CD4-positive, alpha-beta T cell treated with Interleukin-12 subunit alpha and Interleukin-12 subunit beta, for 1 hour (primary cell): Measurements from ENCODE around the gene PCGF5.
"Not testable (repeated sequence)": the region's sequence is repeated elsewhere in the genome, so short reads cannot be mapped to it uniquely, and the experiment has no call there.

Experiments used
- DNase-seq: peaks from one replicate; pipeline ENCODE4 v3.0.0-alpha.2; 2020

Gene PCGF5

DNA sequence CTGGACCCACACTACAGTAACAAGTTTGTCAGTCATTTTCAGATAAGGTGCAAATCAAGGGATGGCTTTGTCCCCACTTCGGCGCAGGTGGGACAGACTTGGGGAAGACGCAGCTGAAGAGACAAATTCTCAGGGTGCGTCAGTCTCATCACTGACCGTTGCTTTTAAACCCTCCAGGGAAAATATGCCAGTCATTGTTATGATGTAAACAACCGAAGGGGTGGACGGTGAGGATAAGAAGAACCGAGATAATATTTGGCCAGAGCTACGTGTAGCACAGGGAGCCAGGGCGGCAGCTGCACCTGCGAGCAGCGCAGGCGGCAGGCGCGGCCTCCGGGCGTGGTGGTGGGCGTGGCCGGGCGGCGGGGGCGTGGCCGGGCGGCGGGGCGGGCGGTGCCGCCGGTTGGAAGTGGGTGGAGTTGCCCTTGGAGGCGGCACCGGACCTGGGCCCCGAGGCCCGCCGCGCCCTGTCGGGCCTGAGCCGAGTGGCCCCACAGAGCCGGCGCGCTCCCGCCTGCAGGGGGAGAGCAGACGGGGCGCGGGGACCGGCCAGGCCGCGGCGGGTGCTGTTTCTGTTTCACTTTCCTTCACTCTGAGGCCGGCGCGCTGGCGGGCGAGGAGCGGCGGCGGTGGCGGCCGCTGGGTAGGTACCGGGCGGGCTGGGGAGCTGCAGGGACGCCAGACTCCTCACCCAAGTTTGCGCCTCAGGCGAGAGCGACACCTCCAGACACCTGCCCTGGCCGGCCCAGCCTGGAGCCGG, at the start of gene PCGF5:
TSS of gene PCGF5 (plus strand) at position 470 of the 760 bp plus-strand sequence. CDS start 2,209 bp downstream, outside the sequence.
- peak; percentile 96 for DNase-seq

GRCh38 chr10:91171485-91171884, 49.0 kb upstream of the PCGF5 start:
- DNase-seq = no peak

- DNase-seq = no peak
Measured at GRCh38 chr10:91172348-91172747, 48.1 kb upstream of the PCGF5 start.

DNA sequence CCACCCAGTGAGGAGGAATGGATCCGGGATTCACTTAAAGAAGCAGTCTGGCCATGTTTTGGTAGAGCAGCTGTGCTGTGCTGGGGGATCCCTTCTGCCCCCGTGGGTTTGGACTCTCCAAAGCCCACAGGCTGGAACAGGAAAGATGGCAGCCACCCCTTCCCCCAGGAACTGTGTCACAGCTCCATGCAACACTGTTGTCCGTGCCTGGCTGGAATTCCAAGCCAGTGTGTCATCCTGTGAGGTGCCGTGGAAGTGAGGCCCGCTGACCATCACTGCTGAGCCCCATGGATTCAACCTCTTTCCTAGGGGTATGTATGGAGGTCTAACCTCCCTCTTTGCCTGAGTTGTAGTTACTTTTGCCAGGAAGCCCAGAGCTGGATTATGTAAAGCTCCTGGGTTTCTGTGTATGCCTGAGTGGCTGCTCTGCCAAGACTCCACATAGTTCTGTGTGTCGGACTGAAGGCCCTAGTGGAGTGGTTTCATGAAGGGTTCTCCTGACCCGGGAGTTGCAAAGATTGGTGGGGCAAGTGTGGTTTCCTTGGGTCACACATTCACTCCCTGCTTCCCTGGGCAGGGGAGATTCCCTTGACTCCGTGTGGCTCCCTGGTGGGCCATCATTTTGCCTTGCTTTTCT, 35.1 kb upstream of the PCGF5 start:
- DNase-seq = no peak

- no peak for DNase-seq
Measured at GRCh38 chr10:91187156-91187555, 33.3 kb upstream of the PCGF5 start.

GRCh38 chr10:91188010-91188409, 32.5 kb upstream of the PCGF5 start:
- DNase-seq = not testable (repeated sequence)

DNA sequence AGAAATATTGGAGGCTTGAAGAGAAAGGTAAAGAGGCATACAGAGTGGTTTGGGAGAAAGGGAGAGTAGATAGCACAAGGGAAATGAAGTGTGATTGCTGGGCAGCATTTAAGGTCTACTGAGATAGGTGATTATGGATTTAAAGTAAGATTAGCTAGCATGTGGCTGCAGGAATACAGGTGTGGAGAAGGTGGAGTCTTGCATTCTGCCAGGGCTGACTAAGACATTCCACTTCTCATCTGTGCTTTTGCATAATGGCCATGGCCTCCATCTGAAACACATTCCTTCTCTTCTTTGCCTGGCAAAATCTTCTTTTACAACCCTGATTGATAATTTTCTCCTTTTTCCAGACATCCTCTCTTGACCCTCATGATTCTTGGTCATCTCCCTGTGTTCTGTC, 31.6 kb upstream of the PCGF5 start:
- no peak for DNase-seq

- no peak for DNase-seq
Measured at GRCh38 chr10:91190388-91190870, 30.0 kb upstream of the PCGF5 start.

DNA sequence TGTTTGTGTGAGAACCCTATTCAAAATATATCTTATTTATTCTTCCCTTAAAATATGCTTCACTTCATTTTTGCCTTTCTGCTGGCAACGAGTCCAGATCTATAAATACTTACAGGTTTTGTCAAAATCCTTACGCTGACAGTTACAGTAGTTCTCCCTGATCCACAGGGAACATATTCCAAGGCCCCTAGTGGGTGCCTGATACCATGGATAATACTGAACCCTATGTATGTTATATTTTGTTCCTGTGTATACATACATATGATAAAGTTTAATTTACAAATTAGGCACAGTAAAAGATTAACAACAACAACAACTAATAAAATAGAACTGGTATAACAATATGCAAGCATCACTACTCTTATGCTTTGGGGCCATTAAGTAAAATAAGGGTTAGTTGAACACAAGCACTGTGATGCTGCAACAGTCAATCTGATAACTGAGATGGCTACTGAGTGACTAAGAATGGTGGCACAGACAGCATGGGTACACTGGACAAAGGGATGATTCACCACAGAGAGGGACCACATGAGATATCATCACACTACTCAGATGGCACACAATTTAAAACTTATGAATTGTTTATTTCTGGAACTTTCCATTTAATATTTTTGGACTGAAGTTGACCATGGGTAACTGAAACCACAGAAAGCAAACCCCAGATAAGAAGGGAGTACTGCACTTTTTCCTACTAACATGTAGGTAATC, 29.4 kb upstream of the PCGF5 start:
- DNase-seq = peak; percentile 14

DNA sequence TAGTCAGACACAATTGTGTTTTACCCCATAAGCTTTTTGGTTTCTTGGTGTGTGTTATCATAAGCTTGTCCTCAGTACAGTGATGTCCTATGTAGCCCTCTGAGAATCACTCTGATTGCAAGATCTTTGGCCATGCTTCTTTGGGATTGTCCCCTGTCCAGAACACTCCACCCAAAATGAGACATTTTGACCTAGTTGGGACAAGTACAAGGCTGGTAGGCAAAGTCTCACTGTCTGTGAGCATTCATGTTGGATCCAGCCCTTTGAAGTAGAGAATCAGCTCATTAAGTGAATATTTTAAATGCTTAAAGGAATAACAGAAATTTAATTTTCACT, 28.9 kb upstream of the PCGF5 start:
- no peak for DNase-seq

DNA sequence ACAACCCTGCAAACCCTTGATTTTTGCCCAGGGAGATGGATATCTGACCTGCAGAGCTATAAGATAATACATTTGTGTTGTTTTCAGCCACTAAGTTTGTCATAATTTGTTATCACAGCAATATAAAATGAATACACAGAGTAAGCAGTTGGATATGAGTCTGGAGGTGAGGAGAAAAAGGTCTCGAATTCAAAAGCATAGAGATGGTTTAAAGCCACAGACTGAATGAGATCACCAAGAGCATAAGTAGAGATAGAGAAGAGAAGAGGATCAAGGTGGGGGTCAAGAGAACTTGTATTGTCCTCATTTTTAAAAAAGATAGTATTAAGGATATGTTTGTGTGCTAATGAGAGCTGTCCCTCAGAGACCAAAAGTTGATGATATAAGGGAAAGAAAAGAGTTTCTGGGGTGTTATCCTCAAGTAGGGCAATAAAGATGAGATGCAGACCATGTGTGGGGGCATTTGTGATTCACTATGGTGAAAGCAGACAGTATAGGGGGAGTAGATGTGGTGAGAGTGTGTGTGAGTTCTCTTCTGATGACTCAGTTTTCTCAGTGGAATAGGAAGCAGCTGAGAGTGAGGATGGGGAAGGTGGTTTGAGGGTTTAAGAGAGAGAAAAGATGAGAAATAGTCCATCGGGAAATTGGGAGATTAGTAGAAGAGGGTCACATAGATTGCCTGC, 25.8 kb upstream of the PCGF5 start:
- no peak for DNase-seq

- DNase-seq = no peak
Measured at GRCh38 chr10:91196268-91197048, 24.0 kb upstream of the PCGF5 start.

DNA sequence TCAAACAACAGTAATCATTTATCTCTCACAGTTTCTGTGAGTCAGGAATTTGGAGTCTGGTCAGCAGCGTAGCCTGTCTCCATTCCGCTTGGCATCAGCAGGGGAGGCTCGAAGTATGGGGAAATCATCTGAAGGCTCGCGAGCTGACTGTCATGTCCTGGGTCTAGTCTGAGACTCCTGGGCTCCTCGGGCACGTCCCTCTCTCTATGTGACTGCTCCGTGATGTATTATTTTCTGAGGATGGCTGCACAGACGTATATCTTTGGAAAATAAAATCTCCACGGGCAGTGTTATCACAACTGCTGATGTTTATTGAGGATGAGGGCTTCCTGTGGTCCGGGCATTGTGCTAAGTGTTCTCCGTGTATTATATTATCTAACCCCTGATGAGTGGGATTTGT, 23.3 kb upstream of the PCGF5 start:
- no peak for DNase-seq

GRCh38 chr10:91198781-91199180, 21.7 kb upstream of the PCGF5 start:
- peak; percentile 54 for DNase-seq

GRCh38 chr10:91200314-91201212, 19.9 kb upstream of the PCGF5 start:
- DNase-seq = no peak

DNA sequence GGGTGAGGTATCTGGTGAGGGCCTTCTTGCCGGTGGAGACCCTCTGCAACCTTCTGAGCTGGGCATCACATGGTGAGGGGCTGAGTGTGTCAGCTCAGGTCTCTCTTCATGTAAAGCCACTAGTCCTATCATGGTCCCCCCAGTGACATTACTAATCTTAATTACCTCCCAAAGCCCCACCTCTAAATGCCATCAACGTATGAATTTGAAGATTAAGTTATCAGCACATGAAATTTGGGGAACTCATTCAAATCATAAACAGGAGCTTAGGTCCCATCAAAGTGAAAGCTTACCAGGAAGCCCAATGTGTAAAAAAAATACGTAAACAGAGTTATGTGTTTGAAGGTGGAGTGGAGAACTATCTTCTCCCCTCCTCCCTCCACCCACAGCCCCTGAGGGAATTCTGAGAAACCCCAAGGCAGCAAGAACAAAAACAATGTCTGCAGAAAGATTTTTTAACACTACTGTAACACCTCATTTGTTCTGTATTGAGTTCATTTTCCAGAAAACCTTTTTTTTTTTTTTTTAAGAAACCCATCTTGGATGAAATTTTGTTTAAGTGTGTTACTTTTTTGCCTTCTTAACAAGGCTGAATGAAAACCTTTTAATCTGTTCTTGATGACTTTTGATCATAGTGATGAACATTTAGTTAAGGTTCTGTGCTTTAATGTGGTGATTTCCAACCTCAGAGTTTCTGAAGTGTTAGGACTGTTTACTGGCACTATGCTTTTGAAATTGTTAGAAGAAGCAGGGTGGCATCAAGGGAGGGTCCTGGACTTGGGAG, 19.1 kb upstream of the PCGF5 start:
- peak; percentile 49 for DNase-seq

DNA sequence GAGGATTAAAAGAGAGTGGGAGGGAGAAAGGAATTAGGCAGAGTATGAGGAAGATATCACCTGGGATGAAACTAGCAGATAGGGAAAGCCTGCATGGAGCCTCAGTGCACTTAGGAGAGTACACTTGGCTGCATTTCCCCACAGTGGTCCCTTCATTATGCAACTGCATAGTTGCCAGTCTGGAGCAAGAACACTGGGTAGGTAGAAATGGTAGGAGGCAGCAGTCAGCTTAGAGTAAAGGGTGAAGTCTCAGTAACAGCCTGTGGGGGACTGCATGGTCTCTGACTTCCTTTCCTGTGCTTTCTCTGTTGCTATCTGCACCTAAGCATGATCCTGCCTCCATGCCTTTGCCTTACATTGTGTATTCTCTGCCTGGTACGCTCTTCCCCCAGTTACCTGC, 14.0 kb upstream of the PCGF5 start:
- DNase-seq = no peak

DNA sequence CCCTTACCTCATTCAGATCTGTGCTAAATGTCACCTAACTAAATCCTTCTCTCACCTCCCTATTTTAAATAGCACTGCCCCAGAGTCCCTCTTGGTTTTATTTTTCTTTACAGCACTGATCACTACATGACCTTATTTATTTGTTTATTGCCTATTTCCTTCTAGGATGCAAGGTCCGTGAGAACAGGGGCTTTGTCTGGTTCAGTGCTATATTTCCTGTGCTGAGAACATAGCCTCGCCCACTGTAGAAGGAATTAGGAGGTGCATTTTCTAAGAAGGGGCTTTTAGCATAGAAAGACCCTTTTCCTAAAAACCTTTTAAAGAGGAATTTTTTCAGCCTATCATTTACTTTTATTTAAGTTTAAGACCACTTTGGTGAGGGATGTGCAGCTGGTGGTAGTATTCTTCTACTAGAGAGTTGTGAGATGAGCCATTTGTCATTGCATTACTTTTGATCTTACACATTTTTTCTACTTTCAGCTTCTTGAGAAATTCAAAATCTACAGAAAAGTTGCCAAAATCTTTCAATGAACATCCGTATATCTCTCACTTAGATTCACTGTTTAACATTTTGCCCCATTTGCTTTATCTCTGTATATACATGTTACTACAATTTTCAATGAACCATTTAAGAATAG, 13.5 kb upstream of the PCGF5 start:
- DNase-seq = no peak

DNA sequence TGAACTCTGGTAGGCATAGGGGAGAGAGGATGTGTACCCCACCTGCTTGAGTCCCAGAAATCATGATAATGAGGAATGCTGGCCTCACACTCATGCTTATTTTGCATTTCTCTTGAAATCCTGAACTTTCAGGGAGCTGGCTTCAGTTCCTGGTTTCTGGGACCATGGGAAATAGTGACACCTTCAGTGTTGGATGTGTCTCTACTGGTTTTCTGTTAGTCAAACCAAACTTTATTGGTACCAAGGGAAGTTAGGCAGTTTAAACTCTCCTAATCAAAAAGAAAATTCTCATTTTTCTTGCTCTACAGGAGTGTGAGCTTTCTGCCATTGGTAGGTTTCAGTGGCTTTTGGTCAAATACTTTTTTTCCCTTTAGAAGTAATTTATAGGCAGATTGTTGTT, 11.8 kb upstream of the PCGF5 start:
- DNase-seq = no peak

DNA sequence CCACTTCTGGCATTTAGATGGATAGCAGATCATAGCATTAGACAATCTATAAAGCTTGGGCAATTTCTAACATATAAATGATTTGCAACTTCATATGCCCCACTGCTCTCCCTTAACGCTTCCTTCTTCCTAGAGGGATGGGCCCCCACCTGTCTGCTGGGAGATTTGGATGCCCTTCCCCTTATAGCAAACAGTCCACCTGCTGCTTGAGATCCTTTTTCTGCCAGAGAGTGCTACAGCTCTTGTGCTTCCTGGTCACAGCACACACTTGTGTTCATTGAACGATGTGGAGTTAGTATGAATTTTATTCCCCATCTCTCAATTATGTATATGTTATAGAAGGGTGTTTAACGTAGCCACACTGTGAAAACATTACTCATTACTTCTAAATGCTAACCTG, 10.4 kb upstream of the PCGF5 start:
- DNase-seq = no peak
